ENCODE measurements around the gene OLFML2B.

The OLFML2B gene

DNA sequence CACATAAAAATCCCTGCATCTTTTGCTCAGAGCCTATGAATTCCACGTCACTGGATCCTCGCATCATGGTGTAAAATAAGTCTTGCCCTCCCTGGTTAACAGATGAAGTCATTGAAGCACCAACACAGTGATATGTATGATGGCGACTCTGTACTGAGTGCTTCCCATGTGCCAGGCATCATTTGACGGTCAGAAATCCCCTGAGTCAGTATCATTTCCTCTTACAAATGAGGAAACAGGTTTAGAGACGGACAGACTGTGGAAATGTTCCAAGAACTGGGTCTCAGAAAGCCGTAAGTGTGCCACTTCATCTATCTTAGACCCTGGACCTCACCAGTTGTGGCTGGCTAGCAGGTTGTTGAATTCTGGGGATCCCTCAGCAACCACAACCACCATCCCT is 5.1 kb upstream of the OLFML2B start:
- Histone ChIP-seq H3F3A (ENCODE audit: low read depth) (no peaks in the 10 kb centered on the region), H3K9ac (ENCODE audit: low read depth, low read length, poor library complexity, severe bottlenecking) (no peak overlapping the region), H3K9me3 (ENCODE audit: insufficient read depth, low read depth, low read length) (no peaks in the 10 kb centered on the region), H3K4me1 (ENCODE audit: insufficient read depth, low read length, poor library complexity, severe bottlenecking) (no peaks in the 10 kb centered on the region), H2AFZ (ENCODE audit: low read length) (no peak overlapping the region), H3K27me3 (ENCODE audit: insufficient read depth, low read length, poor library complexity, severe bottlenecking) (no peaks in the 10 kb centered on the region), H3K4me2 (ENCODE audit: low read depth, low read length, poor library complexity, severe bottlenecking) (no peak overlapping the region), H3K79me2 (ENCODE audit: insufficient read depth, low read length) (no peaks in the 10 kb centered on the region), H3K4me3 (ENCODE audit: low read length, poor library complexity, severe bottlenecking) (no peak overlapping the region), H4K20me1 (ENCODE audit: insufficient read depth, low read length, poor library complexity, severe bottlenecking) (no peaks in the 10 kb centered on the region), H3K36me3 (ENCODE audit: insufficient read depth, low read length) (no peaks in the 10 kb centered on the region), H3K9me2 (replicated peaks; ENCODE audit: low read depth, low read length) (no peaks in the 10 kb centered on the region)
- TF ChIP-seq, protein P1, sequence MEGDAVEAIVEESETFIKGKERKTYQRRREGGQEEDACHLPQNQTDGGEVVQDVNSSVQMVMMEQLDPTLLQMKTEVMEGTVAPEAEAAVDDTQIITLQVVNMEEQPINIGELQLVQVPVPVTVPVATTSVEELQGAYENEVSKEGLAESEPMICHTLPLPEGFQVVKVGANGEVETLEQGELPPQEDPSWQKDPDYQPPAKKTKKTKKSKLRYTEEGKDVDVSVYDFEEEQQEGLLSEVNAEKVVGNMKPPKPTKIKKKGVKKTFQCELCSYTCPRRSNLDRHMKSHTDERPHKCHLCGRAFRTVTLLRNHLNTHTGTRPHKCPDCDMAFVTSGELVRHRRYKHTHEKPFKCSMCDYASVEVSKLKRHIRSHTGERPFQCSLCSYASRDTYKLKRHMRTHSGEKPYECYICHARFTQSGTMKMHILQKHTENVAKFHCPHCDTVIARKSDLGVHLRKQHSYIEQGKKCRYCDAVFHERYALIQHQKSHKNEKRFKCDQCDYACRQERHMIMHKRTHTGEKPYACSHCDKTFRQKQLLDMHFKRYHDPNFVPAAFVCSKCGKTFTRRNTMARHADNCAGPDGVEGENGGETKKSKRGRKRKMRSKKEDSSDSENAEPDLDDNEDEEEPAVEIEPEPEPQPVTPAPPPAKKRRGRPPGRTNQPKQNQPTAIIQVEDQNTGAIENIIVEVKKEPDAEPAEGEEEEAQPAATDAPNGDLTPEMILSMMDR (conservative IDR thresholded peaks at IDR 0.05; ENCODE audit: low read length): no peak

DNA sequence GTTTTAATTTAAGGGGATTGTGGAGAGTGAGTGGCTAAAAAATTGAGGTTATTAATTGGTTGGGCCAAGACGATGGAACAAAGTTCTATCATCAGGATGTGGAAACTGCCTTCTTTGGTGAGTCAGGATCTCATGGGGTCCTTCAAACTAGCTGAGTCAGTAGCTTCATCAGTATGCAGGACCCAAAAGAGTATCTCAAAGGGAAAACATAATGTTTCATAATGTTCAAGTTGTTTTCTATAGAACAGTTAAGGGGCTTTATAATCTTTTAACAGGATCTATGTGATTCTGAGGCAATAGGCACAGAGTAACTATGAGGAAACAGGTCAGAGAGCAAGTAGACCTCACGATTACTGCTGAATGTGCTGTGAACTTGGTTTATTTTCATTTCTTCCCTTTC is 3.2 kb upstream of the OLFML2B start:
- Histone ChIP-seq H2AFZ (ENCODE audit: low read length) (no peak overlapping the region), H3K27me3 (ENCODE audit: insufficient read depth, low read length, poor library complexity, severe bottlenecking) (no peaks in the 10 kb centered on the region), H3K9me3 (ENCODE audit: insufficient read depth, low read depth, low read length) (no peaks in the 10 kb centered on the region), H3K36me3 (ENCODE audit: insufficient read depth, low read length) (no peaks in the 10 kb centered on the region), H3K4me3 (ENCODE audit: low read length, poor library complexity, severe bottlenecking) (no peak overlapping the region), H3K4me1 (ENCODE audit: insufficient read depth, low read length, poor library complexity, severe bottlenecking) (no peaks in the 10 kb centered on the region), H3K9me2 (replicated peaks; ENCODE audit: low read depth, low read length) (no peaks in the 10 kb centered on the region), H3K4me2 (ENCODE audit: low read depth, low read length, poor library complexity, severe bottlenecking) (no peak overlapping the region), H3F3A (ENCODE audit: low read depth) (no peaks in the 10 kb centered on the region), H3K9ac (ENCODE audit: low read depth, low read length, poor library complexity, severe bottlenecking) (no peak overlapping the region), H4K20me1 (ENCODE audit: insufficient read depth, low read length, poor library complexity, severe bottlenecking) (no peaks in the 10 kb centered on the region), H3K79me2 (ENCODE audit: insufficient read depth, low read length) (no peaks in the 10 kb centered on the region)
- TF ChIP-seq, protein P1 (conservative IDR thresholded peaks at IDR 0.05; ENCODE audit: low read length): no peak
- no peak for TF ChIP-seq EZH2phosphoT487 (IDR thresholded peaks at IDR 0.05; ENCODE audit: borderline replicate concordance)

DNA sequence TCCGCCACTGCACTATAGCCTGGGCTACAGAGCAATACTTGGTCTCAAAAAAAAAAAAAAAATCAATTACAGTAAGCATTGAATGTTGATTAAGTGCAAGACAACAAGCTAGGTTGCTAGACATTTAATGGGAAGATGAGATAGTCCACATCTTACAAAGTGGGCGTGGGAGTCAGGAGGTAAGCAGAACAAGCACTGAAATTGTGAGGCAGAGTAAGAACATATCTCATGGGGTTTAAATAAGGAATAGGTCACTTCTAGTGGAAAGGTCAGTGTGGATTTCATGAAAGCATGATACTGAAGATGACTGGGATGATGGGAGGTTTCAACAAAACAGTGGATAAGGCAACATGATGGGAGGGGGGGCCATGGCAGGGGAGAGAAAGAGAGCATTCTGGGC is 1.9 kb upstream of the OLFML2B start:
- Histone ChIP-seq H3K27me3 (ENCODE audit: insufficient read depth, low read length, poor library complexity, severe bottlenecking) (no peaks in the 10 kb centered on the region), H3K4me1 (ENCODE audit: insufficient read depth, low read length, poor library complexity, severe bottlenecking) (no peaks in the 10 kb centered on the region)
- TF ChIP-seq EZH2phosphoT487 (IDR thresholded peaks at IDR 0.05; ENCODE audit: borderline replicate concordance): no peak
- TF ChIP-seq, protein P1 (conservative IDR thresholded peaks at IDR 0.05; ENCODE audit: low read length): no peak

More for the DNA sequence above, 1.9 kb upstream of the OLFML2B start:
- no peak overlapping the region for H2AFZ ChIP-seq (ENCODE audit: low read length)
- H3K4me3 ChIP-seq (ENCODE audit: low read length, poor library complexity, severe bottlenecking): no peak overlapping the region
- no peaks in the 10 kb centered on the region for H3K36me3 ChIP-seq (ENCODE audit: insufficient read depth, low read length)
- no peak overlapping the region for H3K4me2 ChIP-seq (ENCODE audit: low read depth, low read length, poor library complexity, severe bottlenecking)
- H4K20me1 ChIP-seq (ENCODE audit: insufficient read depth, low read length, poor library complexity, severe bottlenecking): no peaks in the 10 kb centered on the region
- no peak overlapping the region for H3K9ac ChIP-seq (ENCODE audit: low read depth, low read length, poor library complexity, severe bottlenecking)
- H3K9me3 ChIP-seq (ENCODE audit: insufficient read depth, low read depth, low read length): no peaks in the 10 kb centered on the region
- H3F3A ChIP-seq (ENCODE audit: low read depth): no peaks in the 10 kb centered on the region
- H3K79me2 ChIP-seq (ENCODE audit: insufficient read depth, low read length): no peaks in the 10 kb centered on the region
- H3K9me2 ChIP-seq (replicated peaks; ENCODE audit: low read depth, low read length): no peaks in the 10 kb centered on the region

Data from Loucy (cell line).